Activated CD8-positive, alpha-beta memory T cell treated with anti-CD3 and anti-CD28 coated beads for 4 hours (primary cell): ENCODE data around the gene MARS1.

ENCODE experiments used
- DNase-seq, 2 donors: peaks; one replicate each; pipeline ENCODE4 v3.0.0-alpha.2; 2020; ENCODE audit warnings: low read depth in 2 of 2

The MARS1 gene

GRCh38 chr12:57456737-57457490, 31.0 kb upstream of the MARS1 start:
- DNase-seq: no peak

GRCh38 chr12:57458665-57459054, 29.2 kb upstream of the MARS1 start:
- no peak for DNase-seq

GRCh38 chr12:57459055-57459749, 28.7 kb upstream of the MARS1 start:
- DNase-seq: peak; percentile 88 to 89

GRCh38 chr12:57459750-57460467, 28.0 kb upstream of the MARS1 start, which contains the start of gene GLI1:
Gene GLI1 (plus strand): TSS chr12:57459785. CDS start chr12:57463692, 3,907 bp downstream.
- DNase-seq: no peak

GRCh38 chr12:57460468-57460784, 27.4 kb upstream of the MARS1 start:
- DNase-seq: no peak

- no peak for DNase-seq
Measured at GRCh38 chr12:57460841-57461275, 27.0 kb upstream of the MARS1 start.

GRCh38 chr12:57461276-57461916, 26.5 kb upstream of the MARS1 start:
- DNase-seq: no peak

GRCh38 chr12:57461917-57462250, 26.0 kb upstream of the MARS1 start:
- DNase-seq: no peak

GRCh38 chr12:57462251-57462911, 25.5 kb upstream of the MARS1 start:
- peak; percentile 81 for DNase-seq

- DNase-seq: no peak
Measured at GRCh38 chr12:57462912-57463253, 25.0 kb upstream of the MARS1 start.

- no peak for DNase-seq
Measured at GRCh38 chr12:57464569-57464968, 23.3 kb upstream of the MARS1 start.

- no peak for DNase-seq
Measured at GRCh38 chr12:57465030-57465746, 22.7 kb upstream of the MARS1 start.

GRCh38 chr12:57465747-57466505, 21.9 kb upstream of the MARS1 start:
- DNase-seq: no peak

GRCh38 chr12:57467212-57467874, 20.5 kb upstream of the MARS1 start:
- no peak for DNase-seq

GRCh38 chr12:57467915-57468314, 20.0 kb upstream of the MARS1 start:
- no peak for DNase-seq

GRCh38 chr12:57469296-57470164, 18.3 kb upstream of the MARS1 start:
- no peak for DNase-seq

- DNase-seq: no peak
Measured at GRCh38 chr12:57470286-57470969, 17.4 kb upstream of the MARS1 start.

GRCh38 chr12:57470970-57471656, 16.8 kb upstream of the MARS1 start:
- no peak for DNase-seq
